Fibroblast of villous mesenchyme (primary cell): ENCODE data around the gene GLG1. TPM values are rescaled to one million over a fixed set of nuclear protein-coding genes. Genes with fewer than 3 reads are reported as not detected.
A peak's percentile ranks its signal among the peaks of the same experiment; 100 is the strongest.

Experiments
- DNase-seq: peaks from one replicate; pipeline ENCODE4 v3.0.0-alpha.2; 2010; ENCODE audit warnings: low read depth
- H3K4me3 ChIP-seq: 2 replicates; pipeline ENCODE4 v1.5.1; 2011; ENCODE audit warnings: low read depth, mild to moderate bottlenecking, low read length
- total RNA-seq: library from RNA; depleted of rRNA; stranded (reverse); fragments of >200 nt; gene quantifications from 2 replicates; pipeline ENCODE4 v1.2.3, GENCODE V29; 2012
- TF ChIP-seq, protein P1 (sequence below): IDR thresholded peaks from 2 replicates; pipeline ENCODE4 v1.5.1; 2012; ENCODE audit warnings: low read depth, mild to moderate bottlenecking, low read length; ENCODE audit not compliant: insufficient read depth

GLG1 gene
- total RNA-seq, 1 donor: 158 TPM

DNA sequence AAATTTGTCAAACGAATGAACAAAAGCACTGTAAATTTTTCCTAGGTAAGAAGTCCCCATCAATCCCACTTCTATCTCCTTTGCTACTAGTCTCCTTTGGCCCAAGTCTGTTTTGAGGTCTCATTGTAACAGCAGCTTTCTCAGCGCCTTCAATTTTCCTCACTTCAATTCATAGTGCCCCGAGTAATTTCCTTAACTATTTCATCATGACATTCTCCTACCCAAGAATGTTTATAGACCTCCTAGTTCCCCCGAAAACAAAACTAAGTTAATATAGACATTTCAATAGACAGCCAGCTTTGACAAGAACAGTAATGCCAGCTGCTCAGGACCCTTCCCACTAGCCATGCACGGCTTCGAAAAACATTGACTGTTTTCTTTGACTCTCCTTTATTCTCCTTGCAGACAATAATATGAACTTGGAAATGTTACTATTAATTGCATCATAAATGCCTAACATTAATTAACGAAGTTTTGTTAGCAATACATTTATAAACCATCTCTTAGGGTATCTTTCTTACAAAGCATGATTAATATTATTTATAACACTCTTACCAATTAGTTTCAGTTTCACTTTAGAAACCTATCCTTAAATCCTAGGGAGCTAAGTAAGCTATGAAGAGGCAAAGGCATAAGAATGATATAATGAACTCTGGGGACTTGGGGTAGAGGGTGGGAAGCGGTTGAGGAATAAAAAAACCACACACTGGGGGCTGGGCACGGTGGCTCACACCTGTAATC lies 22.8 kb downstream of the GLG1 start:
- DNase-seq: peak; percentile 32
- no peak overlapping the region for H3K4me3 ChIP-seq
- TF ChIP-seq, protein P1, sequence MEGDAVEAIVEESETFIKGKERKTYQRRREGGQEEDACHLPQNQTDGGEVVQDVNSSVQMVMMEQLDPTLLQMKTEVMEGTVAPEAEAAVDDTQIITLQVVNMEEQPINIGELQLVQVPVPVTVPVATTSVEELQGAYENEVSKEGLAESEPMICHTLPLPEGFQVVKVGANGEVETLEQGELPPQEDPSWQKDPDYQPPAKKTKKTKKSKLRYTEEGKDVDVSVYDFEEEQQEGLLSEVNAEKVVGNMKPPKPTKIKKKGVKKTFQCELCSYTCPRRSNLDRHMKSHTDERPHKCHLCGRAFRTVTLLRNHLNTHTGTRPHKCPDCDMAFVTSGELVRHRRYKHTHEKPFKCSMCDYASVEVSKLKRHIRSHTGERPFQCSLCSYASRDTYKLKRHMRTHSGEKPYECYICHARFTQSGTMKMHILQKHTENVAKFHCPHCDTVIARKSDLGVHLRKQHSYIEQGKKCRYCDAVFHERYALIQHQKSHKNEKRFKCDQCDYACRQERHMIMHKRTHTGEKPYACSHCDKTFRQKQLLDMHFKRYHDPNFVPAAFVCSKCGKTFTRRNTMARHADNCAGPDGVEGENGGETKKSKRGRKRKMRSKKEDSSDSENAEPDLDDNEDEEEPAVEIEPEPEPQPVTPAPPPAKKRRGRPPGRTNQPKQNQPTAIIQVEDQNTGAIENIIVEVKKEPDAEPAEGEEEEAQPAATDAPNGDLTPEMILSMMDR: no peak

DNA sequence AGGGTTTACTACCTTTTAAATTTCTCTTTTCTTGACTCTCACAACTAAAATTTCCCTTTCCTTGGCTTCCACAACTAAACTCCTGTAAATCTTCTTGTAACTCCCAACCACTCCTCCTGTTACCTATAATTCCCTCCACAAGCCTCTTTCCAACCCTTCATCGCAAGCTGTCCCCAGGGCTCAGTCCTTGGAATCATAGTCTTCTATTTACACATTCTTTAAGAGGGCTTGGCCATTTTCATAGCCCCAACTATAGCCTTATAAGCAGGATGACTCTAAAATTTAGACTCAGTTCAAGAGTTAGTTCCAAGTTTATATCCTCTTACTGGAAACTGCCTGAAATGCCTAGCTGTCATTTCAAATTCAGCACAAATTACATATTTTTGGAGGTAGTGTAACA lies 23.9 kb downstream of the GLG1 start:
- H3K4me3 ChIP-seq: no peak overlapping the region
- TF ChIP-seq, protein P1: no peak
- DNase-seq: no peak

DNA sequence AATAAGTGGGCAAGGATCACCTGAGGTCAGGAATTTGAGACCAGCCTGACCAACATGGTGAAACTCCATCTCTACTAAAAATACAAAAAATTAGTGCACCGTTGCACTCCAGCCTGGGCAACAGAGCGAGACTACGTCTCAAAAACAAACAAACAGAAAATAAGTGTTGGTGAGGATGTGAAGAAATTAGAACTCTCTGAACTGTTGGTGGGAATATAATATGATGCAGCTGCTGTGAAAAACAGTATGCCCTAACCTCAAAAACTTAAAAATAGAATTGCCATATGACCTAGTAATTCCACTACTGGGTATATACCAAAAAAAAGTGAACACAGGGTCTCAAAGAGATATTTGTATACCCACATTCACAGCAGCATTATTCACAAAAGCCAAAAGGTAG lies 26.1 kb downstream of the GLG1 start:
- TF ChIP-seq, protein P1: no peak
- DNase-seq: no peak
- no peak overlapping the region for H3K4me3 ChIP-seq

DNA sequence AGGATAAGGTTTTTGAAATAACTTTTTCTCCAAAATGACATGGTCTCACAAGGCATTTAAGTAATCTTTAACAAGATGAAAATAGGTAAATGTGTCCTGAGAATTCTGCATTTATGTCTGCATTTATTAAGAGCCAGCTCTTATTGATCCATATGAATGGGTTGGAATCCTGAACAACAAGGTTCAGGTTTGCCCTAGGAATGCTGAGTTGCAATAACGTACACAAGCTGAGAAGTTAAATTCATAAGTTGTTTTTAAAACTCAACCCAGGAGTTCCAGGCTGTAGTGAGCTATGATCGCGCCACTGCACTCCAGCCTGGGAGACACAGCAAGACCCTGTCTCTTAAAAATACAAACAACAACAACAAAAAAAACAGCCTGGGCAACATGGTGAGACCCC lies 28.1 kb downstream of the GLG1 start:
- H3K4me3 ChIP-seq: no peak overlapping the region
- no peak for DNase-seq
- TF ChIP-seq, protein P1: no peak

DNA sequence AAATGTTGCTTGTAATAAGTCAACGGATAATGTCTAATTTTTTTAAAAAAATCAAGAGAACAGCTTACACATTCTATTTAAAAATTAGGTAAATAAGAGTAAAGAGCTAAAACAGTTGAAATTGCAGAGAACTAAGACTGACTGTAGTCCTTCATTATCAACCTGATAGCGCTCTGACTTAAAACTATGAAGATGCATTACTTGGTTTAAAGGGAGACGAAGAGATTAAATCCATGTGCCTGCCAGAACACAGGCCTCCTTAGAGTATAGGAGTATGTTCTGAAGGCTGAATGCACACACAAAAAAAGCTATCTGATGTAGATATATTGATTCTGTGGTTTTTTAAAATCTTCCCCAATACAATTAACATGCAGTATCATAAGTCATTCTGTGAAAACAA lies 28.5 kb downstream of the GLG1 start:
- H3K4me3 ChIP-seq: no peak overlapping the region

DNA sequence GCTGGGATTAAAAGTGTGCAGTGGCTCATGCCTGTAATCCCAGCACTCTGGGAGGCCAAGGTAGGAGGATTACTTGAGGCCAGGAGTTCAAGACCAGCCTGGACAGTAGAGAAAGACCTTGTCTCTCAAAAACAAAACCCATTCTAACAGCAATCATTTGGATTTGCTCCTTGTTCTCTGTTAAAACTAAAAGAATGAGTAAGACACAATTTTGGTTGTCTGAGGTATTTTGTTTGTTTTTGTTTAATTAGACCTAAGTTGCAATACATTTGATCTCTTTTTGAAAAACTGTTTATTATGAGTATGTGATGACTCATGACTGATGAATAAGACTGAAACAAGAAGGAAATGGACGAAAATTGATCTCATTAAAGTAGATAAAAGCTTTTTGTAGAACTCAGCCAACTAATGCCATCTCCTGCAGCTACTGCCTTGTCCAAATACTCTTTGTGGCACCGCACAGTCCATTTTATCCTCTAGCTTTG lies 29.0 kb downstream of the GLG1 start:
- TF ChIP-seq, protein P1: no peak
- no peak overlapping the region for H3K4me3 ChIP-seq
- DNase-seq: peak; percentile 55

More for the DNA sequence above, 28.5 kb downstream of the GLG1 start:
- DNase-seq: no peak
- TF ChIP-seq, protein P1: no peak
